ENCODE data around the gene BPIFB6.

Gene BPIFB6

DNA sequence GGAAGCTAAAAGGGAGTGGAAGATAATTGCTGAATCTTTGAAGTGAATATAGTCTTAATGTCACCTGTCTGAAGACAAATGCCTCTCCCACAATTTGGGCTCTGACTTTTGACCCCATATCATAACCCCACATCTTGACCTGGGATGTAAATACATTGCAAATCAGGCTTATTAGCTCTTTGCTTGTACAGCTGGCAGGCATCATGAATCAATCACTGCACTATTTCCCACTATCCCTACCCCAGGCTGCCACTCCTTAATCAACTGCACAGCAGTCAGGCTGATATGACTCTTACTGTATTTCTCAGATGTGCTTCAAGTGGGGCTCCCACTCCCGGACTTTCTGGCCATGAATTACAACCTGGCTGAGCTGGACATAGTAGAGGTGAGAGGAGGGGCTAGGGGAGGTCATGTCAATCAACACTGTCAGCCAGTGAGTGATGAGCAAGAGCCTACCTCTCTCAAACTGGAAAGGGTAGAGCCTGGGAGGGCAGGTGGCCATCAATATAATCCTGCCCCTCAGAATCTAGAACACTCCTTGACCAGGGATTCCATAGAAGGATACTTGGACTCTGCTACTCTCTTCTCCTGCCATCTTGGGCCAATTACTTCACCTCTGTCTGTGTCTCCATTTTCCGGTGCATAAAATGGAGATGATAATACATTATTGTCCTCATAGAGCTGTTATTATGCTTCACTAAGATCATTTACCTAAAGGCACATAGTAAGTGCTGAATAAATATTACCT, 11.7 kb downstream of the BPIFB6 start:
- TF ChIP-seq GATA2 (IDR thresholded peaks at IDR 0.05; ENCODE audit: low read depth, low read length) (no peak), GATA3 (IDR thresholded peaks at IDR 0.05; ENCODE audit: low read depth, low read length) (no peak)

DNA sequence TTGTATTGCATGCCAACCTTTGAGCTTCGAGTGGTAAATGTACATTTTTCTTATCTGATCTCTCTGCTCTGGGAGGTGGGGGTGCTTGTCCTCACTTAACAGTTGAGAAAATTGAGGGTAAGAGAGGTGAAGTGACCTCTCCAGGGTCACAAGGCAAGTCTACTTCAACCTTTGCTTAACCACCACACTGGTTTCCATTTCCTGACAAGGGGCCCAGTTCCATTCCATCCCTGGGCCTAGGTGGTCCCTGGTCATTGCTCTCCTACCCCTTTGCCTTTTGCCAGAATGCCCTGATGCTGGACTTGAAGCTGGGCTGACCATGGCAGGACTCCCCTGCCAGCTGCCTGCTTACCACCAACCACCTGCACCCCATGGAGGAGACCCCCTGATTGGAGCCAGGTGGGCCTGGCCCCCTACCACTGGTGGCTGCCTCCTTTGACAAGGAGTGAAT, 12.3 kb downstream of the BPIFB6 start:
- TF ChIP-seq GATA2 (IDR thresholded peaks at IDR 0.05; ENCODE audit: low read depth, low read length) = no peak
- TF ChIP-seq GATA3 (IDR thresholded peaks at IDR 0.05; ENCODE audit: low read depth, low read length) = no peak

- TF ChIP-seq GATA2 (IDR thresholded peaks at IDR 0.05; ENCODE audit: low read depth, low read length) (no peak), GATA3 (IDR thresholded peaks at IDR 0.05; ENCODE audit: low read depth, low read length) (no peak)
Observed at GRCh38 chr20:33046412-33046811, 15.0 kb downstream of the BPIFB6 start.

GRCh38 chr20:33051333-33051732, 19.9 kb downstream of the BPIFB6 start:
- TF ChIP-seq GATA3 (IDR thresholded peaks at IDR 0.05; ENCODE audit: low read depth, low read length) (no peak), GATA2 (IDR thresholded peaks at IDR 0.05; ENCODE audit: low read depth, low read length) (no peak)

DNA sequence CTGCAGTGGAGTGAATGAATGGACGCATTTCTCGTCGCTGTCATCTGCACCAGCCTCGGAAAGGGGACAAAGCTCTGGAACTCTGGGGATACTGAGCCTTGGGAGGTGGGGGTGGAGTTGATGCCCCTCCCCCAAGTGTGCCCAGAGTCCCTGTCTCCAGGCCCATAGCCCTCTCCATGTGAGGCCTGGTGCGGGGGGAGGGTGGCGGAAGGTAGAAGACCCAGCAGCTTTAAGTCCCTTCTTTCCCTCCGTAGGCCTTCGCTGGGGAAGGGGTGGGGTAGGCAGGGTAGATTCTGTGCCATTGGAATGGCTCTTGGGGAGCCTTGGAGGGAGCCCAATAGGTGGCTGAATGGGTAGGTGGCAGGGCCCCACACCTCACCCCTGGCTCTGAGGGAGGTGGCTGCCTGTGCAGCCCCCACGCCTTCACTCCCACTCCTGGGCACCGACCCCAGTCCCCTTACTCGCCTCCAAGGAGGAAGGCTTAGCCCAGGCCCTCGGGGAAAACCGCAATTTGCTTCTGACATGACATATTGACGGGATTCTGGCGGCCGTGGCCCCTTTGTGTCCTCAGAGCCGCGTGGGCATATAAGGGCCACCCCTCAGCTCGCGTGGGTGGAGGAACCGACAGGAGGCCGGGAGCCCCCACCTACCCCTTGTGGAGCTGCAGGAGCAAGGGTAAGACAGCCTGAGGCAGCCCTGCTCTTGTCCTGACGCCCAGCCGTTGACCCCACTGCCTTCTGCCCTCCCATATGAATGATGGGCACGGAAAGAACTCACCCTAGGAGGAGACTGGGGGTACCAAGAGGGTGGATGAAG, 22.1 kb downstream of the BPIFB6 start, which contains the start of gene BPIFB3:
TSS of gene BPIFB3 (plus strand) at position 613 of the 816 bp plus-strand sequence. CDS start 1,533 bp downstream, outside the sequence.
- no peak for TF ChIP-seq GATA3 (IDR thresholded peaks at IDR 0.05; ENCODE audit: low read depth, low read length)
- no peak for TF ChIP-seq GATA2 (IDR thresholded peaks at IDR 0.05; ENCODE audit: low read depth, low read length)

DNA sequence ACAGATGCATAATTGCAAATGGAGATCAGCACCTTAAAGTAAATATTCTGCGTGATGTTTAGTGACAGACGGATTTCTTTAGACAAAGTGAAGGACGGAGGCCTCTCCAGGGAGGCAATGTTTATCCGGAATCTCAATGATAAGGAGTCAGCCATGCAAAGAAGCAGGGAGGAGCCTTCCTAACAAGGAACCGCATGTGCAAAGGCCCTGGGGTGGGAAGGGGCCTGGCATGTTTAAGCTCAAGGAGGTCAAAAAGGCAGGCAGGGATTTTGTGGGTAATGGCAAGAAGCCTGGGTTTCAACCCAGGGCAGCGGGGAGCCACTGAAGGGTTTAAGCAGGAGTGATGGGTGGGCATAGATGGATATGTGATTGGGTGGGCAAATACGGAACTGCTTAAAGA, 22.9 kb downstream of the BPIFB6 start:
- TF ChIP-seq GATA3 (IDR thresholded peaks at IDR 0.05; ENCODE audit: low read depth, low read length) (no peak), GATA2 (IDR thresholded peaks at IDR 0.05; ENCODE audit: low read depth, low read length) (no peak)

GRCh38 chr20:33054791-33055190, 23.3 kb downstream of the BPIFB6 start:
- no peak for TF ChIP-seq GATA3 (IDR thresholded peaks at IDR 0.05; ENCODE audit: low read depth, low read length)
- TF ChIP-seq GATA2 (IDR thresholded peaks at IDR 0.05; ENCODE audit: low read depth, low read length) = no peak

DNA sequence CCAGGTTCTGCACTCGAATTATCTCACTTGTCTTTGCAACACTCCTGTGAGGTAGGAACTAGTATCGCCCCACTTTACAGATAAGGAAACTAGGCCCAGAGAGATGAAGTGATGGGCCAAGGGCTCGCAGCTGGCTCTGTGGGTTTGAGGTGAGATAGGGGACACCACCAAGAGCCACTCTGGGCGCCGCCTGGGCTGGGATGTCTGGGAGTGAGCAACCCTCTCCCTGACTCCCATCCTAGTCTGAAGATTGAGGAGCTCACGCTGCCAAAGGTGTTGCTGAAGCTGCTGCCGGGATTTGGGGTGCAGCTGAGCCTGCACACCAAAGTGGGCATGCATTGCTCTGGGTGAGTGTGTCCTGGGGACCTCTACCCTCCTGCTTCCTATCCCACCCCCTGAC, 27.7 kb downstream of the BPIFB6 start:
- TF ChIP-seq GATA3 (IDR thresholded peaks at IDR 0.05; ENCODE audit: low read depth, low read length) (no peak), GATA2 (IDR thresholded peaks at IDR 0.05; ENCODE audit: low read depth, low read length) (no peak)

DNA sequence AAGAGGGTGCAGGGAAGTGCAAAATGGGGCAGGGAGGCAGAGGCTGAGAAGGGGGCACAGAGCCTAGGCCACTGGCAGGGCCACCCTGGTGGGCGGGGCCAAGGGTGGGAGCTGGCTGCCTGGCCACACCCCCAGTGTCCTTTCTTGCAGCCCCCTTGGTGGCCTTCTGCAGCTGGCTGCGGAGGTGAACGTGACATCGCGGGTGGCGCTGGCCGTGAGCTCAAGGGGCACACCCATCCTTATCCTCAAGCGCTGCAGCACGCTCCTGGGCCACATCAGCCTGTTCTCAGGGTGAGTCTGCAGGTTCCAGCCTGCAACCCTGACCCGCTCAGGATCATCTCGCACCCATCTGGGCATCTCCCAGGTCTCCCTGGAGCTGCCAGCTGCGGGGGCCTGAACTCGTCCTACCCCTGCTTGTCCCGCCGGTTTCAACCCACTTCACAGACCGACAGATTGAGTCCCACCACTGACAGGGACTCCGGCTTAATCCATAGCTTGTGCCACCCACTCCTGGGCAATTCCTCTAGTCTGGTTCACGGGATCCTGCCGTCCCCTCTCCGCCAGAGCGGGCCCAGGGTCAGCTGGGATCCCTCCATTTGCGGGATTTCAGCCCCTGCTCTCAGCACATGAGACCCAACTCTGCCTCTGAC, 28.4 kb downstream of the BPIFB6 start:
- TF ChIP-seq GATA3 (IDR thresholded peaks at IDR 0.05; ENCODE audit: low read depth, low read length) (no peak), GATA2 (IDR thresholded peaks at IDR 0.05; ENCODE audit: low read depth, low read length) (no peak)

DNA sequence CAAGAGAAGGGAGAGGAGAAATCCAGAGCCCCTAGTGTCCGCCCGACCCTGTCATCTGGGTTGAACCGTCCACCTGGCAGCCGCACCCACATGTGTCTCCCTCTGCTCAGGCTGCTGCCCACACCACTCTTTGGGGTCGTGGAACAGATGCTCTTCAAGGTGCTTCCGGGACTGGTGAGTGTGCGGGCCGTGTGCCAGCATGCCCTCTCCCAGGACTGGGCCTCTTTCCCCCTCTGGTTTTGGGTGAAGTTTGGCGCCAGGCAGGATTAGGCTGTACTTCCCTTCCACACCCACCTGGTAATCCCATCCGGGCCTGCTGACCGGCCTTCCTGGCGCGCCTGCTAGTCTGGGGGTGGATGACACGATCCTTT, 30.2 kb downstream of the BPIFB6 start:
- TF ChIP-seq GATA3 (IDR thresholded peaks at IDR 0.05; ENCODE audit: low read depth, low read length) (no peak), GATA2 (IDR thresholded peaks at IDR 0.05; ENCODE audit: low read depth, low read length) (no peak)

DNA sequence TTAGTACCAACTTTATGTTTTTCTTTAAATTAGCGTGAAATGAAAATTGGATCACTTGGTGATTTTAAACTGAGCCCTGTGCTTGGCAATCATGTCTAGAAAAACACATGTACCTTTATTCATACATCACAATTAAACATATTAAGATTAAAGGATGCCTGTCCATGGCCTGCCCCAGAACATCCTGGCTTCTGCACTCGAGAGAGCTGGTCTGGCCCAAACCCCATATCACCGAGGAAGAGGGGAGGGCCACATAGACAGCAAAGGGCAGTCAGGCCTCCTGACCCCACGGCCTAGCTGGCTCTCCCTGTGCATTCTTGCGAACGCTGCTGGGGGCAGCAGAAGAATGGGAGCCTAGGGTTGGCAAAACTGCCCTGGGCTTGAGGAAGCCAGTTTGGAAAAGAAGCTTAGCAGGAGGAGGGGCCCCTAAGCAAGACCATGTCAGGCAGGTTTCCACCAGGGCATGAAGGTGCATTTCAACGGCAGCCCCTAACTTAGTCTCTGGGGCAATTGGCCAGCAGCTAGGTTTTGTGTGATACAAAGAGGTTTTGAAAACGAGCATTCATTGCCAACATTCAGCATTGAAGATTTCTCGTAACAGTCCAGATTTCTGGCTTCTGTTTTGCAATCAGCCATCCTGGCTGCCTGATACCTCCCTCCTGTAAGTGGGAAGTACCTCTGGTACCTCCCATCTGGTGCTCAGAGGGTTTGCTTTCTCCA, 30.8 kb downstream of the BPIFB6 start:
- TF ChIP-seq GATA2 (IDR thresholded peaks at IDR 0.05; ENCODE audit: low read depth, low read length) = no peak
- TF ChIP-seq GATA3 (IDR thresholded peaks at IDR 0.05; ENCODE audit: low read depth, low read length) = no peak

- TF ChIP-seq GATA2 (IDR thresholded peaks at IDR 0.05; ENCODE audit: low read depth, low read length) (no peak), GATA3 (IDR thresholded peaks at IDR 0.05; ENCODE audit: low read depth, low read length) (no peak)
Observed at GRCh38 chr20:33062825-33063149, 31.3 kb downstream of the BPIFB6 start.

GRCh38 chr20:33063271-33063670, 31.8 kb downstream of the BPIFB6 start:
- no peak for TF ChIP-seq GATA2 (IDR thresholded peaks at IDR 0.05; ENCODE audit: low read depth, low read length)
- no peak for TF ChIP-seq GATA3 (IDR thresholded peaks at IDR 0.05; ENCODE audit: low read depth, low read length)

Measured in SH-SY5Y (cell line).